DMS114 treated with DMSO at 0.1 percent for 48 hours (cell line): ENCODE measurements around the gene CTIF.

Experiments
- DNase-seq: peaks from one replicate; lab custom pipeline; 2025; ENCODE audit not compliant: unreplicated experiment; lab: John Stamatoyannopoulos, UW

The CTIF gene

GRCh38 chr18:48766487-48766886 lies 227.7 kb downstream of the CTIF start:
- no peak for DNase-seq

GRCh38 chr18:48767090-48767690 lies 228.4 kb downstream of the CTIF start:
- no peak for DNase-seq

GRCh38 chr18:48769006-48769636 lies 230.3 kb downstream of the CTIF start:
- no peak for DNase-seq

GRCh38 chr18:48770243-48770642 lies 231.4 kb downstream of the CTIF start:
- DNase-seq = no peak

- no peak for DNase-seq
Measured at GRCh38 chr18:48771641-48772375, 233.0 kb downstream of the CTIF start.

- DNase-seq = no peak
Measured at GRCh38 chr18:48772457-48772856, 233.6 kb downstream of the CTIF start.

- DNase-seq = no peak
Measured at GRCh38 chr18:48773821-48774220, 235.0 kb downstream of the CTIF start.

GRCh38 chr18:48774941-48775340 lies 236.1 kb downstream of the CTIF start:
- DNase-seq = no peak

GRCh38 chr18:48775372-48776155 lies 236.7 kb downstream of the CTIF start:
- no peak for DNase-seq

GRCh38 chr18:48776156-48776555 lies 237.3 kb downstream of the CTIF start:
- DNase-seq = no peak

- no peak for DNase-seq
Measured at GRCh38 chr18:48776641-48777025, 237.8 kb downstream of the CTIF start.

GRCh38 chr18:48777026-48777743 lies 238.4 kb downstream of the CTIF start:
- DNase-seq = no peak

- no peak for DNase-seq
Measured at GRCh38 chr18:48777744-48778116, 238.9 kb downstream of the CTIF start.

GRCh38 chr18:48778344-48779011 lies 239.6 kb downstream of the CTIF start:
- DNase-seq = no peak

- DNase-seq = no peak
Measured at GRCh38 chr18:48779462-48779861, 240.6 kb downstream of the CTIF start.

- no peak for DNase-seq
Measured at GRCh38 chr18:48780201-48780912, 241.5 kb downstream of the CTIF start.

GRCh38 chr18:48780913-48781162 lies 242.0 kb downstream of the CTIF start:
- DNase-seq = no peak

GRCh38 chr18:48781163-48781987 lies 242.5 kb downstream of the CTIF start:
- DNase-seq = no peak

GRCh38 chr18:48781988-48782363 lies 243.1 kb downstream of the CTIF start:
- DNase-seq = no peak
